CD1c-positive myeloid dendritic cell (primary cell): ENCODE data around the gene FBRSL1.
A peak's percentile ranks its signal among the peaks of the same experiment; 100 is the strongest.
"Not testable (repeated sequence)": the region's sequence is repeated elsewhere in the genome, so short reads cannot be mapped to it uniquely, and the experiment has no call there.

Source experiments
- DNase-seq: peaks from one replicate; pipeline ENCODE4 v3.0.0-alpha.2; 2016; ENCODE audit errors: extremely low spot score

FBRSL1 gene

GRCh38 chr12:132470397-132470796 lies 19.6 kb upstream of the FBRSL1 start:
- no peak for DNase-seq

DNA sequence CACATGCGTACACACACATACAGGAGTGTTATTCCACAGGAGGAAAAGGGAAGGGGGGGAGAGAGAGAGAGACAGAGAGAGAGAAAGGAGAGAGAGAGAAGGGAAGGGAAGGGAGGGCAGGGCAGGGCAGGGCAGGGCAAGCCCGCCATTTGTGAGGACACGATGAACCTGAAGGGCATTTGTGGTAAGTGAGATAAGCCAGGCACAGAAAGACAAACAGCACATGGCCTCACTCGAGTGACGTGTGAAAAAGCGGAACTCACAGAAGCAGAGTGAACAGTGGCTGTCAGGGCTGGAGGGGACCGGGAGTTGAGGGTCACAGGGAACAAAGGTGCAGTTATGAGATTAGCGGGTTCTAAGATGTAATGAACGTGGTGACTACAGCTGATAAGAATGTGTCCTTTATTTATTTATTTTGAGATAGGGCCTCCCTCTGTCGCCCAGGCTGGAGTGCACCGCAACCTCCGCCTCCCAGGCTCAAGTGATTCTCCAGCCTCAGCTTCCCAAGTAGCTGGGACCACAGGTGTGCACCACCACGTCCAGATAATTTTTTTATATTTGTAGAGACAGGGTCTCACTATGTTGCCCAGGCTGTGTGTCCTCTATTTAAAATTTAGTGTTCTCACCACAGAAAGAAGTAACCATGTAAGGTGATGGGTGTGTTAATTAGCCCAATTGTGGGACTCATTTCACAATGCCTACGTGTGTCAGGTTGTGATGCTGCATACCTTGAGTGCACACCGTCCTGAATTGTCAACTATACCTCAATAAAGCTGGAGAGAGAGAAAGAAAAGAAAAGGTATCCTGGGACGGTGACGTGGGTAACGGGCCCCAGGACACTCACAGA lies 18.7 kb upstream of the FBRSL1 start:
- peak; percentile 61 for DNase-seq

GRCh38 chr12:132471858-132472255 lies 18.1 kb upstream of the FBRSL1 start:
- DNase-seq: no peak

DNA sequence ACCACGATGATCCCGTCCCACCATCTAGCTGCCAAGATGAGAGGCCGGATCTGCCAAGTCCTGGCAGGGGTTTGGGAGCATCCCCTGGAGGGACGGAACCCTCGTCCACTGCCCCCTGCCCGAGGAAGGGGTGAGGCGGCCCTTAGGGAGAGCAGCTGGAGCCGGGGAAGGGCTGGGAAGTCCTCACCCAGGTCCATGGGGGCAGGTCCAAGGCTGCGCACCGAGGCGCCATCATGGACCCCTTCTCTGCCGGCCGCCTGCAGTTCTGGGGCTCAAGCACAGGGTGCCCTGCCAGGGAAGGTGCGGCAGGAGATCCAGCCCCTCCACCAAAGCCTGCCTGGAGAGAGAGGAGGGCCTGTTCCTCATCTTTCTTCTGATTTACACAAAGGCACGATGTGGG lies 17.6 kb upstream of the FBRSL1 start:
- DNase-seq: no peak

- no peak for DNase-seq
Observed at GRCh38 chr12:132474237-132474741, 15.7 kb upstream of the FBRSL1 start.

DNA sequence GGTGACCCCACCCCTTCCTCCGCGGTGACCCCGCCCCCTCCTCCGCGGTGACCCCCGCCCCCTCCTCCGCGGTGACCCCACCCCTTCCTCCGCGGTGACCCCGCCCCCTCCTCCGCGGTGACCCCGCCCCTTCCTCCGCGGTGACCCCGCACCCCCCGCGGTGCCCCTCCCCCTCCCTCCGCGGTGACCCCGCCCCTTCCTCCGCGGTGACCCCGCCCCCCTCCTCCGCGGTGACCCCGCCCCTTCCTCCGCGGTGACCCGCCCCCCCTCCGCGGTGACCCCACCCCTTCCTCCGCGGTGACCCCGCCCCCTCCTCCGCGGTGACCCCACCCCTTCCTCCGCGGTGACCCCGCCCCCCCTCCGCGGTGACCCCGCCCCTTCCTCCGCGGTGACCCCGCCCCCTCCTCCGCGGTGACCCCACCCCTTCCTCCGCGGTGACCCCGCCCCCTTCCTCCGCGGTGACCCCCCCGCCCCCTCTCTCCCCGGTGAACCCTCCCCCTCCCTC lies 15.1 kb upstream of the FBRSL1 start:
- not testable (repeated sequence) for DNase-seq

DNA sequence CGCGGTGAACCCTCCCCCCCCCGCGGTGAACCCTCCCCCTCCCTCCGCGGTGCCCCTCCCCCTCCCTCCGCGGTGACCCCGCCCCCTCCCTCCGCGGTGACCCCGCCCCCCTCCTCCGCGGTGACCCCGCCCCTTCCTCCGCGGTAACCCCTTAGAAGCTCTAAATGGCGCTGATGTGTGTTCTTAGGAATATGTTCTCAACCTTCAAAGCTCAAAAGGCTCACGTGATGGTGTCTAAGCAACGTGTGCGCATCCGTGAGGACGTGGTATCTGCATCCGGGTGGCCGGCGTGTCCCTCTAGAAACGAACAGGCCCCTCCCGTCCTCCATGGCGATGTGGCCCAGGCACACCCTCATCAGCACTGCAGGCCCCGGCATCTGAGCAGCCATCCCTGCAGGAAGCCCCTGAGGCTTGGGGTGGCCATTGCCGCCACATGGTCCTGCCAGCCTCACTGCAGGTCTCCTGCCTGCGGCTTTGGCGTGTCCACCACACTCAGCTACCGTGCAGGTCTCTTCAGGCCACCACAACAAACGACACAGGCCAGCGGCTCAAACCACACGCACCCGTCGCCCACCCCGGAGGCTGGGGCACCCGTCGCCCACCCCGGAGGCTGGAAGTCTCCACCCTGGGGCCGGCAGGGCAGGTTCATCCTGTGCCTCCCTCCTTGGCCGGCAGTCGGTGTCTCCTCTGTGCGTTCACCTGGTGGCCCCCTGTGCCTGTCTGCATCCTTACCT lies 14.5 kb upstream of the FBRSL1 start:
- DNase-seq: peak; percentile 41

DNA sequence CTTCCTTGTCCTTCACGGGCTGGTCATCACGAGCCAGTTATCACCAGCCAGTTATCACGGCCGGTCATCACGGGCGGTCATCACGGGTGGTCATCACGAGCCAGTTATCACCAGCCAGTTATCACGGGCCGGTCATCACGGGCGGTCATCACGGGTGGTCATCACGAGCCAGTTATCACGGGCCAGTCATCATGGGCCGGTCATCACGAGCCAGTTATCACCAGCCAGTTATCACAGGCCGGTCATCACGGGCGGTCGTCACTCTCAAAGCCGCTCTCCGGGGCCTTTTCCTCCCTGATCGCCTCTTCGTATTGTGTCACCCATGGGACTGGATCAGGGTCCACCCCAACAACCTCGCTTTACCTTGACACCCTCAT lies 13.9 kb upstream of the FBRSL1 start:
- DNase-seq: no peak

DNA sequence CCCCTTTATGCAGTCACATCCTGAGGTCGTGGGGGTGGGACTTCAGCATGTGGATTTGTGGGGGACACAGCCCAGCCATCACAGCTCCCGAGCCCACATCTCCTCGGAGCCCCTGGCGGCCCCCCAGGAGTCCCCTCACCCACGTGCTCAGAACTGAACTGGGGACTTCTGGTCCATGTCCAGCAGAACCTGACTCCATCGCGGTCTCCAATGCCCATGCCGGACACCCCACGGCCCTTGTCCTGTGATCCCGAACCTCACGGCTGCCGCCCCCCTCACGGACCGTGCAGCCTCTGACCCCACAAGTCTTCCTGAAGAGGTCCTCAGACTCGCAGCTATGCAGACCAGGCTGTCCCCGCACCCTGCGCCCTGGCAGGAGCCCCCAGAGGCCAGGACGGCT lies 13.5 kb upstream of the FBRSL1 start:
- DNase-seq: no peak

GRCh38 chr12:132477017-132477702 lies 12.8 kb upstream of the FBRSL1 start:
- DNase-seq: peak; percentile 18

- DNase-seq: peak; percentile 22
Observed at GRCh38 chr12:132477703-132478432, 12.1 kb upstream of the FBRSL1 start.

DNA sequence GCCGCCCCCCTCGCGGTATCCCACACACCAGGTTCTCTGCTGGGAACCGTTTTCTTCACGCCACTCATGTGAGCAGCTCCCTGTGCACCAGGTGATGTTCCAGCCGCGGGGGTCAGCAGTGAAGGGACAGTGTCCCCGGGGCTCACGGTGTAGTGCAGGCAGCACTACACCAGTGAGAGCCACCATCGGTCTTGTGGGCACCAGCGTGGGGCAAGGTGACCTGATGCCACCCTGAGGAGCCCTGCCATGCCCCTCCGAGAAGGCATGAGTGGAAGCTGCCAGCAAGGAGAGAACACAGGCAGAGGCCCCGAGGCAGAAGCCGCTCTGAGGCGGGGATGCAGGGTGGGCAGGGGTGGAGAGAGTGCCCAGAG lies 11.5 kb upstream of the FBRSL1 start:
- DNase-seq: no peak

DNA sequence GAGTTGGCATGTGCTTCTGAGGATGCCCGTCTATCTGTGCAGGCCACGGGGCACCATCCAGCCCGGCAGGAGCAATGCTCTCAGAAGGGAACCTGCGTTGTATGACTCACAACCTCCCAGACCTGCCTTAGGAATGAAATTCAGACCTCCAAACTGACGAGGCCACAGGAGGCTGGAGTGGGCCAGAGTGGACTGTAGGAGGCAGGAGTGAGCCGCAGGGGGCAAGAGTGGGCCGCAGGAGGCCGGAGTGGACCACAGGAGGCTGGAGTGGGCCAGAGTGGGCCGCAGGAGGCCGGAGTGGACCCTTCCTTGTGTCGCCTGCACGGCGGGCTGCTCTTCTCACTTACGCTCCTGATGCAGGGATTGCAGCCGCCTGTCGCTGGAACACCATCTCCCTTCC lies 11.1 kb upstream of the FBRSL1 start:
- DNase-seq: peak; percentile 6

DNA sequence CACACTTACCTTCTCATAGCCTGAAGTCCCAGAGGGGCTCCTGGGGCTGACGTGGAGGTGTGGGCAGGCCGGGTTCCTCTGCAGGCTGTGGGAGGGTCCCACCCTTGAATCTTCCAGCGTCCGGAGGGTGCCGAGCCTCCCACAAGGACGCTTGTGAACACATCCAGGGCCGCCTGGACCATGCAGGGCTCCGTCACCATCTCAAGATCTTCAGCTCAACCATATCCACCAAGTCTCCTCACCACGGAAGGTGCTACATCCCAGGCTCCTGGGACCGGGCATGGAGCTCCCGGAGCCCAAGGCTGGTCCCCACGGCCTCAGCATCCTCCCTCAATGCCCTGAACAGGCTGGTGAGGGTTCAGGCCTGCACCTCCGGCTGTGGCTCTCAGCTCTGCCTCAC lies 10.7 kb upstream of the FBRSL1 start:
- DNase-seq: no peak

DNA sequence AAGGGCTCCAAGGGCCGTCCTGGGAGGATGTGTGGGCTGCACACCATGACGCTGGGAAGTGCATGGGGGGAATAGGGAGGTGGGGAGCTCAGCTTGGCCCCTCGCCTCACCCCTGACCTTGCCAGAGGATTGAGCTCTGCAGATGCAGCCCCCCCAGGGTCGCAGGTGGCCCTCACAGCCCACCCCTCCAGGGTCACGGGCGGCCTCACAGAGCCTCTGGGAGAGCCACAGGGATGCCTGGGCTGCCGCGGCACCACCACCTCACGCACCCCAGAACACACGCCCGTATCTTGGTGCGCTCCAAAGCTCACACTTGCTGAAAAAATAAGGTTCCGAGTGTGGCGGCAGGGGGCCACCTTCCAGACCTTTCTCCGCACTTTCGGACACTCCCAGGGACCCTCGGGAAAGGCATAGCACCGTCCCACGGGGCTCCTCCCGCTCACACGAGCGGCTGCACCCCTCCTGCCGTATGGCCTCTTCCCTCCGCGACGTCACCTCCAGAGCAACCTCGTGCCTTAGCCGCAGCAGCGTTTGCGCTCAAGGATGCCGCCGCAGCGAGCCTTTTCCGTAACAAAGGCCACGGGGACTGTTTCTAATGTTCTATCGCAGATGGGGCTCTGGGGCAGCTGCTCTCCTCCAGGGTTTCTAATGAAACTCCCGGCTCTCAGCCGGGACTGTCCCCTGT lies 9.9 kb upstream of the FBRSL1 start:
- DNase-seq: no peak

DNA sequence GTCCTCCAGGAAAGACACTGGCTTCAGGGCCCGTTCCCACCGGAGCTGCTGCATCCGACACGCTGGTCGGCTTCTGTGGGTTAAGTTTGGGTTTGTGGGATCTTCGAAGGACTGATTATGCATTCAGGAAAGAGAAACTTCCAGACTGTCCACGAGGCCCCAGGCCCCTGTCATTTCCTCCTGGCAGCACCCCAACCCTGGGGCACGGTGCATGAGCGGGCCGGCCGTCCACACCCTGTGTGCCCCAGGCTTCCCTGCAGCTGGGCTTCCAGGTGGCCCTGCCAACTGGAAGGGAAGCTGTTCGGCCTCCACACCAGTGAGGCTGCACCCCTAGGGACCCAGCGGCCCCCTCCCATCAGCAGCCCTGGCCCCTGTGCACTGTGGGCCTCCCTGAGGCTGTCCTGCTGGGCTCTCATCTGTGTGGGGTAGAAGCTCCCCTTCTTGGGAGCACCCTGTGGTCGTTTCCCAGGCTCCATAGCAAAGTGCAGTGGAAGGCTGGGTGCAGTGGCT lies 9.3 kb upstream of the FBRSL1 start:
- no peak for DNase-seq

DNA sequence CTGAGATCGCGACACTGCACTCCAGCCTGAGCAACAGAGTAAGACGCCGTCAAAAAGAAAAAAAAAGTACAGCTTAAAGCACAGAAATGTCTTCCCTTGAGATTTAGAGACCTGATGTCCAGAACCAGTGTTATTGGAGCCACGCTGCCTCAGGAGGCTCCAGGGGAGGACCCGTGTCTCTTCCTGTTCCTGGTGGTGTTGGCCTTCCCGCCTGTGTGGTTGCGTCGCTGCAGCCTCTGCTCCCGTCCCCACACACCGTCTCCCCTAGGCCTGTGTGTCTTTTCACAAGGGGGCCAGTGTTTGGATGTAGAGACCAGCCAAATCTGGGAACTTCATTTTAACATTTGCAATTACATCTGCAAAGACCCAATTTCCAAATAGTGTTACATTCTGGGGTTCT lies 8.6 kb upstream of the FBRSL1 start:
- DNase-seq: peak; percentile 49

- DNase-seq: peak; percentile 78
Observed at GRCh38 chr12:132481771-132482745, 7.9 kb upstream of the FBRSL1 start.

DNA sequence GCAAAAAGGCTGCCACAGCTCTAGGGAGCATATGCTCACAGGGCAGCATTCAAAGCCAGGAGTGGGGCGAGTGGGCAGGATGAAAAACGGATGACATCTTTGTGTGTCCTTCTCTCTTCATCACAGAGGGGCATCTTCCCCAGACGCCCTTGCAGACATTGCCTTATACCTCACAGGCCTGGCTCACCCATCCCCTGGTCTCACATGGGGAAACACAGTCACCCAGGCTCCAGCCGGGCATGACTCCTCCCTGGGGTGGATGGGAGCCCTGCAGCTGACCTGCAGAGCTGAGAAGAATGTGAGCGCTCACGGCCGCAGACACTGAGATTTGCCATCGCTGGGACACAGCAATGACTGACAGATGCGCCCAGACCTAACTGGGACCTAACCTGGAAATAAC lies 7.2 kb upstream of the FBRSL1 start:
- no peak for DNase-seq

DNA sequence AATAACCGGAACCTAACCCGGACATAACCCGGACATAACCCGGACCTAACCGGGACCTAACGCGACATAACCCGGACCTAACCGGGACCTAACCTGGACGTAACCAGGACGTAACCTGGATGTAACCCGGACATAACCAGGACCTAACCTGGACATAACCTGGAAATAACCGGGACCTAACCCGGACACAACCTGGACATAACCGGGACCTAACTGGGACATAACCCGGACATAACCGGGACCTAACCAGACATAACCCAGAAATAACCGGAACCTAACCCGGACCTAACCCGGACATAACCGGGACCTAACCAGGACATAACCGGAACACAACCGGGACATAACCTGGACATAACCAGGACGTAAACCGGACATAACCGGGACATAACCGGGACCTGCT lies 6.7 kb upstream of the FBRSL1 start:
- DNase-seq: no peak
